GM21423 (cell line): Measurements from ENCODE around the gene TERB2.
"Not testable (repeated sequence)": the region's sequence is repeated elsewhere in the genome, so short reads cannot be mapped to it uniquely, and the experiment has no call there.

Experiments
- ATAC-seq: cut with Tn5 transposase; IDR thresholded peaks from one replicate; pipeline ENCODE4 v1.9.1; 2021; ENCODE audit warnings: mild to moderate bottlenecking, moderate library complexity; ENCODE audit not compliant: unreplicated experiment

Gene TERB2

GRCh38 chr15:44956388-44956787 lies at the start of gene TERB2:
Gene TERB2 (plus strand): TSS chr15:44956687. CDS start chr15:44956719, 32 bp downstream.
- ATAC-seq: no peak

GRCh38 chr15:44909423-44909822 lies 47.1 kb upstream of the TERB2 start:
- ATAC-seq: no peak

- ATAC-seq: no peak
Observed at GRCh38 chr15:44910981-44911625, 45.4 kb upstream of the TERB2 start.

- ATAC-seq: not testable (repeated sequence)
Observed at GRCh38 chr15:44912186-44912585, 44.3 kb upstream of the TERB2 start.

GRCh38 chr15:44912974-44913448 lies 43.5 kb upstream of the TERB2 start:
- not testable (repeated sequence) for ATAC-seq

- no peak for ATAC-seq
Observed at GRCh38 chr15:44918136-44918535, 38.4 kb upstream of the TERB2 start.

- not testable (repeated sequence) for ATAC-seq
Observed at GRCh38 chr15:44928658-44929057, 27.8 kb upstream of the TERB2 start.

- ATAC-seq: not testable (repeated sequence)
Observed at GRCh38 chr15:44930283-44930682, 26.2 kb upstream of the TERB2 start.

- not testable (repeated sequence) for ATAC-seq
Observed at GRCh38 chr15:44958302-44958701, 1.8 kb downstream of the TERB2 start.

GRCh38 chr15:44968475-44968874 lies 12.0 kb downstream of the TERB2 start:
- no peak for ATAC-seq

- ATAC-seq: no peak
Observed at GRCh38 chr15:44971036-44971435, 14.5 kb downstream of the TERB2 start.

- ATAC-seq: not testable (repeated sequence)
Observed at GRCh38 chr15:44976183-44976582, 19.7 kb downstream of the TERB2 start.

- not testable (repeated sequence) for ATAC-seq
Observed at GRCh38 chr15:44977781-44978180, 21.3 kb downstream of the TERB2 start.

- ATAC-seq: not testable (repeated sequence)
Observed at GRCh38 chr15:44979617-44980339, 23.3 kb downstream of the TERB2 start.

GRCh38 chr15:44984144-44984543 lies 27.7 kb downstream of the TERB2 start:
- ATAC-seq: not testable (repeated sequence)

GRCh38 chr15:44986346-44987055 lies 30.0 kb downstream of the TERB2 start:
- ATAC-seq: not testable (repeated sequence)

- ATAC-seq: not testable (repeated sequence)
Observed at GRCh38 chr15:44987711-44988110, 31.2 kb downstream of the TERB2 start.

GRCh38 chr15:44988184-44988869 lies 31.8 kb downstream of the TERB2 start:
- not testable (repeated sequence) for ATAC-seq

- not testable (repeated sequence) for ATAC-seq
Observed at GRCh38 chr15:44988870-44989219, 32.4 kb downstream of the TERB2 start.

GRCh38 chr15:44997632-44998031 lies 41.1 kb downstream of the TERB2 start:
- ATAC-seq: not testable (repeated sequence)

GRCh38 chr15:44999105-44999504 lies 42.6 kb downstream of the TERB2 start:
- no peak for ATAC-seq
